ENCODE results near the gene BCDIN3D. TPM values are rescaled to one million over a fixed set of nuclear protein-coding genes. Genes with fewer than 3 reads are reported as not detected.
"Not testable (repeated sequence)": the region's sequence is repeated elsewhere in the genome, so short reads cannot be mapped to it uniquely, and the experiment has no call there.

The BCDIN3D gene
- total RNA-seq, 2 donors from 2014 or later: 2.7 to 4.7 TPM

GRCh38 chr12:49866859-49867569 is 24.1 kb upstream of the BCDIN3D start:
- DNase-seq (peak; percentile 52 to 81), ATAC-seq (peak; percentile 78)
- intact Hi-C loops (cut with DNase I, micrococcal nuclease): loop anchor here in 1 of 2 donors (5.0 kb wide), 1 partner anchor 80 kb away; no protein-coding TSS in a partner anchor

- DNase-seq (no peak), ATAC-seq (no peak)
- intact Hi-C loops (cut with DNase I, micrococcal nuclease): loop anchor here in 1 of 2 donors (5.0 kb wide), 1 partner anchor 82 kb away; no protein-coding TSS in a partner anchor
These were observed 22.9 kb upstream of the BCDIN3D start for GRCh38 chr12:49865782-49866135.

GRCh38 chr12:49865109-49865781 is 22.3 kb upstream of the BCDIN3D start:
- ATAC-seq: no peak
- no peak for DNase-seq
- intact Hi-C loops (cut with DNase I, micrococcal nuclease): loop anchor here in 1 of 2 donors (5.0 kb wide), 1 partner anchor 82 kb away; no protein-coding TSS in a partner anchor

- no peak for DNase-seq
- intact Hi-C loops (cut with DNase I, micrococcal nuclease): loop anchor here in 1 of 2 donors (5.0 kb wide), 1 partner anchor 83 kb away; no protein-coding TSS in a partner anchor
- no peak for ATAC-seq
These were observed 21.8 kb upstream of the BCDIN3D start for GRCh38 chr12:49864798-49865090.

GRCh38 chr12:49863946-49864797 is 21.3 kb upstream of the BCDIN3D start:
- intact Hi-C loops (cut with DNase I, micrococcal nuclease): no loop called here
- peak; percentile 39 for ATAC-seq
- no peak for DNase-seq

GRCh38 chr12:49860921-49861320 is 18.0 kb upstream of the BCDIN3D start:
- ATAC-seq; intact Hi-C loops (cut with DNase I, micrococcal nuclease); DNase-seq: not testable (repeated sequence)

GRCh38 chr12:49855890-49856289 is 13.0 kb upstream of the BCDIN3D start:
- DNase-seq; intact Hi-C loops (cut with DNase I, micrococcal nuclease); ATAC-seq: not testable (repeated sequence)

GRCh38 chr12:49854976-49855375 is 12.1 kb upstream of the BCDIN3D start:
- no peak for DNase-seq
- intact Hi-C loops (cut with DNase I, micrococcal nuclease): no loop called here
- ATAC-seq: no peak

- intact Hi-C loops (cut with DNase I, micrococcal nuclease): no loop called here
- no peak for DNase-seq
- no peak for ATAC-seq
These were observed 10.8 kb upstream of the BCDIN3D start for GRCh38 chr12:49853671-49854070.

- intact Hi-C loops (cut with DNase I, micrococcal nuclease): no loop called here
- DNase-seq (no peak), ATAC-seq (no peak)
These were observed 4.3 kb upstream of the BCDIN3D start for GRCh38 chr12:49847161-49847560.

GRCh38 chr12:49846032-49846431 is 3.1 kb upstream of the BCDIN3D start:
- intact Hi-C loops (cut with DNase I, micrococcal nuclease): no loop called here
- DNase-seq: no peak
- ATAC-seq: no peak

- no peak for ATAC-seq
- intact Hi-C loops (cut with DNase I, micrococcal nuclease): no loop called here
- no peak for DNase-seq
These were observed 1.1 kb upstream of the BCDIN3D start for GRCh38 chr12:49843876-49844437.

- no peak for ATAC-seq
- DNase-seq: no peak
- intact Hi-C loops (cut with DNase I, micrococcal nuclease): no loop called here
These were observed 505 bp upstream of the BCDIN3D start for GRCh38 chr12:49843411-49843810.

GRCh38 chr12:49838973-49839633 is 3.8 kb downstream of the BCDIN3D start:
- intact Hi-C loops (cut with DNase I, micrococcal nuclease): loop anchor here (10.0 kb wide), 1 partner anchor 54 kb away; no protein-coding TSS in a partner anchor
- DNase-seq (peak in 1 of 2 donors; percentile 23), ATAC-seq (no peak)

GRCh38 chr12:49832836-49833421 is 10.0 kb downstream of the BCDIN3D start:
- DNase-seq (no peak), ATAC-seq (no peak)
- intact Hi-C loops (cut with DNase I, micrococcal nuclease): loop anchor here (10.0 kb wide), 1 partner anchor 48 kb away; no protein-coding TSS in a partner anchor

- intact Hi-C loops (cut with DNase I, micrococcal nuclease): loop anchor here (10.0 kb wide), 1 partner anchor 47 kb away; no protein-coding TSS in a partner anchor
- ATAC-seq: no peak
- no peak for DNase-seq
These were observed 11.2 kb downstream of the BCDIN3D start for GRCh38 chr12:49831717-49832116.

- DNase-seq (peak; percentile 97 to 98), ATAC-seq (peak; percentile 98)
- intact Hi-C loops (cut with DNase I, micrococcal nuclease): no loop called here
These were observed 14.5 kb downstream of the BCDIN3D start, which contains the start of gene NCKAP5L for GRCh38 chr12:49828133-49829091. TSS of gene NCKAP5L (minus strand) at chr12:49828413. CDS start at chr12:49804044, 24,369 bp downstream.
